Mesodermal cell (in vitro differentiated cells): Measurements from ENCODE around the gene PRSS36.

Source experiments
- H3K27ac ChIP-seq: 2 replicates; pipeline ENCODE4 v1.7.0; 2013; ENCODE audit warnings: mild to moderate bottlenecking, low read depth, low read length, moderate library complexity; ENCODE audit not compliant: severe bottlenecking
- H3K36me3 ChIP-seq: 2 replicates; pipeline ENCODE4 v1.7.1; 2013; ENCODE audit warnings: mild to moderate bottlenecking, low read length, moderate library complexity; ENCODE audit not compliant: control insufficient read depth, insufficient read depth
- H3K4me1 ChIP-seq: one replicate; pipeline ENCODE4 v1.7.1; 2013; ENCODE audit warnings: mild to moderate bottlenecking, low read length; ENCODE audit not compliant: insufficient read depth, control insufficient read depth, poor library complexity, severe bottlenecking
- H3K4me3 ChIP-seq: 2 replicates; pipeline ENCODE4 v1.7.0; 2013; ENCODE audit warnings: low read length, control low read depth, mild to moderate bottlenecking; ENCODE audit not compliant: insufficient read depth, poor library complexity, severe bottlenecking; ENCODE audit errors: extremely low read depth
- H3K9me3 ChIP-seq: 2 replicates; pipeline ENCODE4 v1.7.1; 2013; ENCODE audit warnings: mild to moderate bottlenecking, low read length, moderate library complexity; ENCODE audit not compliant: control insufficient read depth
- WGBS, 2 experiments: methylation state at CpG; one replicate each; pipeline ENCODE4 v1.1.5; 2013; ENCODE audit warnings: missing lambda C conversion rate in 2 of 2; ENCODE audit not compliant: insufficient coverage in 2 of 2; 5-methylcytosine and 5-hydroxymethylcytosine counted together

Gene PRSS36

DNA sequence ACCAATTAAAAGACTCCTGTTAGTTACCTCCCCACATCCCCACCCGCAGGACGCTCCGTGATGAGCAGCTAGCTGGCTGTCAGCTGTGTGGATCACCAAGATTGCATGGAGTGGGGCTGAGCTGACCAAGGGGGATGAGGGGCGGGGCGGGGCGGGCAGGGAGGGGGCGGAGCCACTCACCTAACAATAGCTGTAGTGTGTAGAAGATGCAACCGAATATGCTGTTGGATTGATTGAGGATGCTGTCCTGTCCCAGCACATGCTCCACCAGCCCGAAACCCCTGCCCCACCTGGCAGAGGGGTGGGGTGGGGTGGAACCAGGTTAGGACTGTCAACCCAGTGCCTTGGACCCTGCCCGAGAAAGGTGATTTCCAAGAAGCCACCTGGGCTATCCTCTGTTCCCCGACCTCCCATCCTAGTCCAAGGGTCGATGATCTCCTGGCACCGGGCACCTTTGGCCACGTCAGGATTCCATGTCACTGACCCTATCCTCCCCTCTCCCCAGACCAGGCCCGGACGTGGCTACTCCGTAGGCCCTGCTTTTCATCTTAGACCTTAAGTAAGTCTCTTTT is 56.6 kb downstream of the PRSS36 start:
- peaks cover 37% of the 10 kb centered on the region for H3K36me3 ChIP-seq
- H3K4me1 ChIP-seq: peaks cover 7% of the 10 kb centered on the region
- no peak overlapping the region for H3K27ac ChIP-seq
- WGBS, 2 experiments: 29 to 36% methylated on average over 7 to 8 of the region's 17 CpGs
- H3K9me3 ChIP-seq: no peaks in the 10 kb centered on the region
- peak overlapping the region; percentile 94 for H3K4me3 ChIP-seq

DNA sequence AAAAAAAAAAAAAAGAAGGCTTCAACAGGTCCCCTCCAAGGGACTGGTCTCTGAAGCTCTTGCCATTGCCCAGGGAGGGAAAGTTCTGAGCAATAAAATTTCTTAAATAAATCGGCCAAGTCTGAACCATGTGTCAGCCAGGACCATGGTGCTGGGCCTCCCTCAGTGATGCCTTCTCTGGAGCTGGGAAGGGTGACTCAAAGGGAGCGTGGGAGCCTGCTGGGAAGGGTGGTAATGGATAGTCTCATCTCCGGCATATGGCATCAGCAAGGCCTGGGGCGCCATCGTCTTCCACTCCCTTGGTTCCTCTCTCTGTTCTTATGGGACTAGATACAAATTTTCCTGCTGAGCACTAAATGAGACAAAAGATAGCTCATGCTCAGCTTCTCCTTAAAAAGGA is 57.5 kb downstream of the PRSS36 start:
- peaks cover 46% of the 10 kb centered on the region for H3K36me3 ChIP-seq
- peaks cover 7% of the 10 kb centered on the region for H3K4me1 ChIP-seq
- H3K27ac ChIP-seq: no peak overlapping the region
- WGBS, 2 experiments: 100% methylated on average over 2 to 3 of the region's 5 CpGs
- no peaks in the 10 kb centered on the region for H3K9me3 ChIP-seq
- no peak overlapping the region for H3K4me3 ChIP-seq

DNA sequence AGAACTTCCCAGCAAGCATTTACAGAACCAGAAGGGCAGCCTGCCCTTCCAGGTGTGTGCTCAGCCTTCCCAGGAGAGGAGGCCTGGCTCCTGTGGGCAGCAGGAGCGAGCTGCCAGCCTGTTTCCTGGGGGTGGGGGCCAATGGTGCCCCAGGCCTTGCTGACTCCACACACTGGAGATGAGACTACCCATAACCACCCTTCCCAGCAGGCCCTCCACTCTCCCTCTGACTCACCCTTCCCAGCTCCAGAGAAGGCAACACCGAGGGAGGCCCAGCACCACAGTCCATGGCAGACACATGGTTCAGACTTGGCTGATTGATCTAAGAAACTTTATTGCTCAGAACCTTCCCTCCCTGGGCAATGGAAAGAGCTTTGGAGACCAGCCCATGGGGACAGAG is 59.3 kb downstream of the PRSS36 start:
- Histone ChIP-seq H3K9me3 (no peaks in the 10 kb centered on the region), H3K27ac (no peak overlapping the region), H3K4me3 (no peak overlapping the region), H3K36me3 (peaks cover 54% of the 10 kb centered on the region), H3K4me1 (peaks cover 7% of the 10 kb centered on the region)
- WGBS, 2 experiments: 85% methylated on average over 2 of the region's 2 CpGs; no CpG with 5 or more reads in 1 of the 2 experiments

DNA sequence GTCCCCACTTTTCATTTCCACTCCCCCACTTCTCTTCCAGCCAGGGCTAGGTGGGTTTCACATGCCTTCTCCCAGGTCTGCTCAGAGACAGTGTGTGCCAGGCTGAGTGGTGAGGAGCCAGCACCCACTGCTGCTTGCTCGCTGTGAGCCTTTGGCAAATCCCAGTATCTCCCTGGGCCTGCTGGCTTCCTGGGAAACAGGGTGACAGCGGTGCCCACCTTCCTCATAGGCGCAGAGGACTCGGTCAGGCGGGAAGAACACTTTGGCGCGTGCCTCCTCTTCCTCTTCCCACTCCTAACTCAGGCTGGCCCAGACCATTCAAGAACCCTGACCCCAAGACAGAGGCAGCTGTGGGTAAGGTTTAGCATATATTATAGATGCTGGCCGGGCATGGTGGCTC is 60.7 kb downstream of the PRSS36 start:
- Histone ChIP-seq H3K4me1 (peaks cover 7% of the 10 kb centered on the region), H3K4me3 (no peak overlapping the region), H3K36me3 (peaks cover 60% of the 10 kb centered on the region), H3K27ac (no peak overlapping the region), H3K9me3 (no peaks in the 10 kb centered on the region)
- 96 to 100% methylated on average over 3 of the region's 8 CpGs for WGBS, 2 experiments
